PC-3 (cell line): ENCODE results near the gene RCOR1. TPM values are rescaled to one million over a fixed set of nuclear protein-coding genes. Genes with fewer than 3 reads are reported as not detected.

ENCODE experiments used
- ATAC-seq: fragments of 200-7000 bp; cut with Tn5 transposase; 2 replicates; pipeline ENCODE4 v1.9.1; 2020; ENCODE audit warnings: mild to moderate bottlenecking, moderate library complexity
- BruUV-seq: library from RNA; stranded (reverse); fragments of 400-500 nt; replicated peaks from 2 replicates; lab custom pipeline; 2021; lab: Mats Ljungman, UMichigan
- CTCF ChIA-PET: fragments of 300-600 bp; sonication (Branson Sonifier 250); formaldehyde crosslinking; loops from one replicate; lab custom pipeline; 2022; ENCODE audit warnings: antibody characterized with exemption; lab: Charles Lee
- POLR2A ChIA-PET: fragments of 300-600 bp; sonication (Branson Sonifier 250); formaldehyde crosslinking; loops from one replicate; lab custom pipeline; 2022; ENCODE audit warnings: antibody characterized with exemption; ENCODE audit not compliant: unreplicated experiment; lab: Charles Lee
- DNase-seq: peaks from one replicate; pipeline ENCODE4 v3.0.0-alpha.2; 2015
- H2AFZ ChIP-seq: fragments of 300-600 bp; sonication (generic); 2 replicates; pipeline ENCODE4 v1.6.0; 2016; ENCODE audit warnings: antibody characterized with exemption, low read length
- H3F3A ChIP-seq: fragments of 300-600 bp; sonication (generic); one replicate; pipeline ENCODE4 v1.6.0; 2017; ENCODE audit warnings: antibody characterized with exemption, low read length, control low read depth, mild to moderate bottlenecking; ENCODE audit not compliant: unreplicated experiment
- H3K27ac ChIP-seq: fragments of 300-600 bp; sonication (generic); 2 replicates; pipeline ENCODE4 v1.5.1; 2016; ENCODE audit warnings: mild to moderate bottlenecking, low read length
- H3K27me3 ChIP-seq: fragments of 300-600 bp; sonication (generic); 2 replicates; pipeline ENCODE4 v1.6.1; 2016; ENCODE audit warnings: low read length, mixed read lengths
- H3K36me3 ChIP-seq: fragments of 300-600 bp; sonication (generic); 2 replicates; pipeline ENCODE4 v1.6.1; 2016; ENCODE audit warnings: low read depth, mixed run types, low read length, mixed read lengths
- H3K4me1 ChIP-seq: fragments of 300-600 bp; sonication (generic); 2 replicates; pipeline ENCODE4 v1.5.1; 2016; ENCODE audit warnings: low read length; ENCODE audit not compliant: insufficient read depth
- H3K4me2 ChIP-seq: fragments of 300-600 bp; sonication (generic); 2 replicates; pipeline ENCODE4 v1.6.0; 2016; ENCODE audit warnings: low read length
- H3K4me3 ChIP-seq: fragments of 300-600 bp; sonication (generic); 2 replicates; pipeline ENCODE4 v1.5.1; 2016; ENCODE audit warnings: mild to moderate bottlenecking, low read length, mixed read lengths
- H3K79me2 ChIP-seq: fragments of 300-600 bp; sonication (generic); 2 replicates; pipeline ENCODE4 v1.6.1; 2017; ENCODE audit warnings: low read length, mixed read lengths
- H3K9ac ChIP-seq: fragments of 300-600 bp; sonication (generic); 2 replicates; pipeline ENCODE4 v1.6.0; 2016; ENCODE audit warnings: mild to moderate bottlenecking, low read length
- H3K9me2 ChIP-seq: fragments of 300-600 bp; sonication (generic); replicated peaks from 2 replicates; pipeline ENCODE4 v1.6.1; 2016; ENCODE audit warnings: mixed run types, low read length, mixed read lengths
- H3K9me3 ChIP-seq: fragments of 300-600 bp; sonication (generic); 2 replicates; pipeline ENCODE4 v1.6.1; 2016; ENCODE audit warnings: low read length, mixed read lengths
- H4K20me1 ChIP-seq: fragments of 300-600 bp; sonication (generic); 2 replicates; pipeline ENCODE4 v1.6.1; 2016; ENCODE audit warnings: low read length, mixed read lengths
- EZH2 ChIP-seq: fragments of 300-600 bp; sonication (generic); IDR thresholded peaks from one replicate; pipeline ENCODE4 v1.6.1; 2017; ENCODE audit warnings: antibody characterized with exemption, mild to moderate bottlenecking, low read length; ENCODE audit not compliant: unreplicated experiment
- EZH2phosphoT487 ChIP-seq: fragments of 300-600 bp; sonication (generic); IDR thresholded peaks from 2 replicates; pipeline ENCODE4 v1.6.1; 2018; ENCODE audit warnings: mild to moderate bottlenecking, antibody characterized with exemption, low read length, borderline replicate concordance
- intact Hi-C: fragments of 100-400 bp; cut with micrococcal nuclease; formaldehyde crosslinking; loops from 2 replicates; pipeline ENCODE4 v1.9.0; 2023
- total RNA-seq: library from RNA; depleted of rRNA; stranded (reverse); fragments of >200 nt; gene quantifications from 2 replicates; pipeline ENCODE4 v1.2.3, GENCODE V29; 2014
- TF ChIP-seq, protein P1 (sequence below): fragments of 300-600 bp; sonication (generic); conservative IDR thresholded peaks from 2 replicates; pipeline ENCODE4 v1.5.1; 2017; ENCODE audit warnings: antibody characterized with exemption, low read depth, mild to moderate bottlenecking, low read length

Gene RCOR1
- total RNA-seq, 1 experiment from 2014 or later: 22.2 TPM

DNA sequence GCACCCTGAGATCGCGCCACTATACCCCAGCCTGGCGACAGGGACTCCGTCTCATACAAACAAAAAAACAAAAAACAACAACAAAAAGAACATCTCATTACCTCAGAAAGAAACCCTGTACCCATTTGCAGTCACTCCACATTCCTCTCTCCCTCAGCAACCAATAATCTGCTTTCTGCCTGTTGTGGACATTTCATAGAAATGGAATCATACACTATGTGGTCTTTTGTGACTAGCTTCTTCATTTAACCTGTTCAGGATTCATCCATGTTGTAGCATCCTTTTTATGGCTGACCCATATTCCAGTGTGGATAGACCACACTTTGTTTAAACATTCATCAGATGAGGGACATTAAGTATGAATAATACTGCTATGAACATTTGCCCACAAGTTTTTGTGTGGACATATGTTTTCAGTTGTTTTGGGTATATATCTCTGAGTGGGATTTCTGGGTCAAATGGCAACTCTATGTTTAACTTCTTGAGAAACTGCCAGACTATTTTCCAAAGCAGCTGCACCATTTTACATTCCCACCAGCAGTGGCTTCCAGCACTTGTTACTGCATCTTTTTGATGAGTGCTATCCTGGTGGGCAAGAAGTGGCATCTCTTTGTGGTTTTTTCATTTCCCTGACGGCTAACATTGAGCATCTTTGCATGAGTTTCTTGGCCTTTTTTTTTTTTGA is 5.9 kb upstream of the RCOR1 start:
- no peak overlapping the region for H3K4me2 ChIP-seq
- H3K4me3 ChIP-seq: no peak overlapping the region
- POLR2A ChIA-PET: no interaction called here
- H3K79me2 ChIP-seq: no peaks in the 10 kb centered on the region
- peaks cover 4% of the 10 kb centered on the region for H3F3A ChIP-seq
- peaks cover 21% of the 10 kb centered on the region for H3K4me1 ChIP-seq
- H3K27ac ChIP-seq: no peak overlapping the region
- BruUV-seq: no TSS peak
- intact Hi-C loops: no loop called here
- no peak for TF ChIP-seq EZH2phosphoT487
- TF ChIP-seq, protein P1, sequence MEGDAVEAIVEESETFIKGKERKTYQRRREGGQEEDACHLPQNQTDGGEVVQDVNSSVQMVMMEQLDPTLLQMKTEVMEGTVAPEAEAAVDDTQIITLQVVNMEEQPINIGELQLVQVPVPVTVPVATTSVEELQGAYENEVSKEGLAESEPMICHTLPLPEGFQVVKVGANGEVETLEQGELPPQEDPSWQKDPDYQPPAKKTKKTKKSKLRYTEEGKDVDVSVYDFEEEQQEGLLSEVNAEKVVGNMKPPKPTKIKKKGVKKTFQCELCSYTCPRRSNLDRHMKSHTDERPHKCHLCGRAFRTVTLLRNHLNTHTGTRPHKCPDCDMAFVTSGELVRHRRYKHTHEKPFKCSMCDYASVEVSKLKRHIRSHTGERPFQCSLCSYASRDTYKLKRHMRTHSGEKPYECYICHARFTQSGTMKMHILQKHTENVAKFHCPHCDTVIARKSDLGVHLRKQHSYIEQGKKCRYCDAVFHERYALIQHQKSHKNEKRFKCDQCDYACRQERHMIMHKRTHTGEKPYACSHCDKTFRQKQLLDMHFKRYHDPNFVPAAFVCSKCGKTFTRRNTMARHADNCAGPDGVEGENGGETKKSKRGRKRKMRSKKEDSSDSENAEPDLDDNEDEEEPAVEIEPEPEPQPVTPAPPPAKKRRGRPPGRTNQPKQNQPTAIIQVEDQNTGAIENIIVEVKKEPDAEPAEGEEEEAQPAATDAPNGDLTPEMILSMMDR: no peak
- TF ChIP-seq EZH2: no peak
- H3K27me3 ChIP-seq: no peaks in the 10 kb centered on the region
- no peaks in the 10 kb centered on the region for H3K9me2 ChIP-seq
- no peaks in the 10 kb centered on the region for H3K9me3 ChIP-seq
- H3K36me3 ChIP-seq: no peaks in the 10 kb centered on the region
- DNase-seq: no peak
- CTCF ChIA-PET: no interaction called here
- no peak overlapping the region for H2AFZ ChIP-seq
- H3K9ac ChIP-seq: no peak overlapping the region
- no peak for ATAC-seq
- H4K20me1 ChIP-seq: no peaks in the 10 kb centered on the region

DNA sequence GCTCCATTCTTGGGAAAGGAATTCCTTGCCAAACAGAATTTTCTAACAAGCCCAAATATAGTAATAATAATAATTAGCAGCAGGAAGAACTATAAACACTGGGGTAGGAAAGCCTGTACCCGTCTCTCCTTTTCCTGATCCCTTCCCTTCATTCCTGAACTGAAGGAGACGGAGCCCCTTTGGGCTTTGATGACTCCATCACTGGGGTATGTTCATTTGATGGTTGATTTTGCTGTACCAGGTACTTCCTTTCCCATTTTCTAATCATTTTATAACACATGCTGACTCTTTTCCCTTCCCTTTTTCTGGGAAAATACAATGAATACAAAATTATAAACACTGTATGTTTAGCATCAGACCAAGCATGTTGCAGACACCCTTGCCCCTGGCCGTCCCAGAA is 3.6 kb upstream of the RCOR1 start:
- Histone ChIP-seq H3K9me2 (no peaks in the 10 kb centered on the region), H3K4me3 (no peak overlapping the region), H3K79me2 (peaks cover 10% of the 10 kb centered on the region), H3K4me1 (peaks cover 21% of the 10 kb centered on the region), H3K9me3 (no peaks in the 10 kb centered on the region), H3K4me2 (no peak overlapping the region), H4K20me1 (peaks cover 8% of the 10 kb centered on the region), H3K27me3 (no peaks in the 10 kb centered on the region), H3F3A (peaks cover 4% of the 10 kb centered on the region), H3K9ac (no peak overlapping the region), H2AFZ (no peak overlapping the region), H3K27ac (no peak overlapping the region), H3K36me3 (no peaks in the 10 kb centered on the region)
- ATAC-seq (no peak), DNase-seq (no peak)
- no TSS peak for BruUV-seq
- intact Hi-C loops: no loop called here
- ChIA-PET CTCF (no interaction called here), POLR2A (no interaction called here)
- TF ChIP-seq, protein P1: no peak
- TF ChIP-seq EZH2 (no peak), EZH2phosphoT487 (no peak)

DNA sequence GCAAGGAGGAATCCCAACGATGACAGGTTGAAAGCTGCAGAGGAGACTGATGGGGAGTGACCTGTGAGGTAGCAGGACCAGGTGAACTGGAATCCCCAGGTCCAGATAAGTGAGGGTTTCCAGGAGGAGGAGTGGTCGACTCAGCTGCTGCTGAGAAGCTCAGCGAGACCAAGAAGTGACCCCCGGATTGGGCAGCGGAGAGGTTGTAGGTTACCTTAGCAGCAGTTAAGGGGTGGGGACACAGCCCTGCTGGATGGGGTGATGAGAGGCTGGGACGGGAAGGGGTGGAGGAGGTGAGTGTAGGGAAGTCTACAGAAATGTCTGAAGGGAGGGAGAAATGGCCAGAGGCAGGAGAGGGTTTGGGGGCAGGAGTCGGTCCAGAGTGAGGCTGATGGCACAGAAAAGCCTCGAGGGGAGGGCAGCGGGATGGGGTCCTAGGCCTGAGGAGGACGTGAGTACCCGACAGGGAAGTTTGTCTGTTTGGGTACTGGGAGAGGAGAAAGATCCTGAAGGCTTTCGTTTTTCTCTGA is 2.6 kb upstream of the RCOR1 start:
- ATAC-seq (no peak), DNase-seq (no peak)
- intact Hi-C loops: loop anchor here (5.0 kb wide), 1 partner anchor 102 kb away; no protein-coding TSS in a partner anchor
- H3K4me2 ChIP-seq: no peak overlapping the region
- peaks cover 4% of the 10 kb centered on the region for H3F3A ChIP-seq
- peaks cover 20% of the 10 kb centered on the region for H3K79me2 ChIP-seq
- 0 out of 2 replicates have a peak, but pooled peaks cover 2% of the 10 kb centered on the region for H3K36me3 ChIP-seq
- no peaks in the 10 kb centered on the region for H3K9me3 ChIP-seq
- no peaks in the 10 kb centered on the region for H3K27me3 ChIP-seq
- H2AFZ ChIP-seq: no peak overlapping the region
- no peak for TF ChIP-seq EZH2
- no peak for TF ChIP-seq EZH2phosphoT487
- TF ChIP-seq, protein P1: no peak
- H3K4me3 ChIP-seq: no peak overlapping the region
- no TSS peak for BruUV-seq
- peaks cover 16% of the 10 kb centered on the region for H4K20me1 ChIP-seq
- ChIA-PET POLR2A (no interaction called here), CTCF (no interaction called here)
- no peak overlapping the region for H3K27ac ChIP-seq
- H3K9ac ChIP-seq: no peak overlapping the region
- H3K9me2 ChIP-seq: no peaks in the 10 kb centered on the region
- H3K4me1 ChIP-seq: peaks cover 23% of the 10 kb centered on the region
